Measurements from ENCODE around the gene CRELD1. TPM values are rescaled to one million over a fixed set of nuclear protein-coding genes. Genes with fewer than 3 reads are reported as not detected.

CRELD1 gene
- total and polyA plus RNA-seq, 9 of the 15 experiments (the other 6 are each of a cell fraction or from before 2014, with no cell fraction given) = 3.3 to 25.8 (median 16.5) TPM

- no peak for TF ChIP-seq USF1 (CRISPR knock-in tag; IDR thresholded peaks at IDR 0.05)
- TF ChIP-seq SMAD1 (IDR thresholded peaks at IDR 0.05; ENCODE audit: low read depth, low read length, partially characterized antibody) = no peak
- TF ChIP-seq ARID1B (IDR thresholded peaks at IDR 0.05) = peak; percentile 86
- TF ChIP-seq CREB1 (IDR thresholded peaks at IDR 0.05) = peak; percentile 19; the same call in 1 of the 2 replicates
- no peak for TF ChIP-seq CREB1 (CRISPR knock-in tag; IDR thresholded peaks at IDR 0.05)
- no peak for TF ChIP-seq RERE (CRISPR knock-in tag; IDR thresholded peaks at IDR 0.05; ENCODE audit: borderline replicate concordance)
- no peak for TF ChIP-seq XRCC4 (IDR thresholded peaks at IDR 0.05; ENCODE audit: extremely low read depth, insufficient read depth, insufficient read length)
- TF ChIP-seq ZNF347 (CRISPR knock-in tag; IDR thresholded peaks at IDR 0.05; ENCODE audit: low read depth) = no peak
- TF ChIP-seq REST (IDR thresholded peaks at IDR 0.05; ENCODE audit: borderline replicate concordance) = peak; percentile 19; the same call in 1 of the 2 replicates
- no peak for TF ChIP-seq REST (CRISPR knock-in tag; IDR thresholded peaks at IDR 0.05; ENCODE audit: low read depth)
- TF ChIP-seq JUND (IDR thresholded peaks at IDR 0.05; ENCODE audit: borderline replicate concordance, low read depth, low read length) = peak; percentile 94
- peak; percentile 89; the same call in 2 of the 3 replicates for TF ChIP-seq JUND (tag; IDR thresholded peaks at IDR 0.05; ENCODE audit: borderline replicate concordance, low read depth, low read length)
- no peak for TF ChIP-seq KLF6 (CRISPR knock-in tag; IDR thresholded peaks at IDR 0.05; ENCODE audit: borderline replicate concordance)
- TF ChIP-seq MEF2A (IDR thresholded peaks at IDR 0.05; ENCODE audit: control insufficient read depth, low read depth, low read length) = no peak
Observed at GRCh38 chr3:9884555-9885165, 49.0 kb upstream of the CRELD1 start (continued).
